Caco-2 (cell line): ENCODE results near the gene BDH1. TPM values are rescaled to one million over a fixed set of nuclear protein-coding genes. Genes with fewer than 3 reads are reported as not detected.

ENCODE experiments used
- BruUV-seq: library from RNA; stranded (reverse); fragments of 400-500 nt; replicated peaks from 2 replicates; lab custom pipeline; 2021; lab: Mats Ljungman, UMichigan
- CTCF ChIA-PET: fragments of 300-600 bp; sonication (Branson Sonifier 250); formaldehyde crosslinking; loops from one replicate; lab custom pipeline; 2022; ENCODE audit warnings: antibody characterized with exemption; lab: Charles Lee
- POLR2A ChIA-PET: fragments of 300-600 bp; sonication (Branson Sonifier 250); formaldehyde crosslinking; loops from one replicate; lab custom pipeline; 2022; ENCODE audit warnings: antibody characterized with exemption; lab: Charles Lee
- DNase-seq, 2 experiments: peaks; one replicate each; pipeline versions ENCODE4 v3.0.0 to v3.0.0-alpha.2; 2020 to 2022
- H3K27me3 ChIP-seq: replicated peaks from 2 replicates; pipeline ENCODE4 v1.6.0; 2011; ENCODE audit warnings: low read length; ENCODE audit not compliant: control insufficient read depth, insufficient read depth
- H3K36me3 ChIP-seq: 2 replicates; pipeline ENCODE4 v1.5.1; 2011; ENCODE audit warnings: low read length; ENCODE audit not compliant: control insufficient read depth, insufficient read depth
- H3K4me1 ChIP-seq: fragments of 250-450 bp; sonication (Bioruptor Pico); 2 replicates; pipeline ENCODE4 v1.5.1; 2020; ENCODE audit warnings: mild to moderate bottlenecking
- H3K4me3 ChIP-seq: 2 replicates; pipeline ENCODE4 v1.5.1; 2011; ENCODE audit warnings: low read depth, mild to moderate bottlenecking, control low read depth, low read length
- H3K9me3 ChIP-seq: fragments of 250-450 bp; sonication (Bioruptor Pico); 2 replicates; pipeline ENCODE4 v1.5.1; 2020; ENCODE audit warnings: mild to moderate bottlenecking, moderate library complexity
- H3K27ac Mint-ChIP-seq: one replicate; pipeline ENCODE4 v1.8.0; 2022; ENCODE audit warnings: mixed read lengths; ENCODE audit not compliant: unreplicated experiment
- H3K27me3 Mint-ChIP-seq: one replicate; pipeline ENCODE4 v1.8.0; 2022; ENCODE audit warnings: mixed read lengths; ENCODE audit not compliant: insufficient read depth, unreplicated experiment
- H3K36me3 Mint-ChIP-seq: one replicate; pipeline ENCODE4 v1.8.0; 2022; ENCODE audit warnings: mild to moderate bottlenecking, mixed read lengths; ENCODE audit not compliant: insufficient read depth, unreplicated experiment
- H3K4me1 Mint-ChIP-seq: one replicate; pipeline ENCODE4 v1.8.0; 2022; ENCODE audit warnings: low read depth, mixed read lengths; ENCODE audit not compliant: unreplicated experiment
- H3K4me3 Mint-ChIP-seq: one replicate; pipeline ENCODE4 v1.8.0; 2022; ENCODE audit warnings: mild to moderate bottlenecking, moderate library complexity, mixed read lengths; ENCODE audit not compliant: unreplicated experiment
- H3K9me3 Mint-ChIP-seq: one replicate; pipeline ENCODE4 v1.8.0; 2022; ENCODE audit warnings: mixed read lengths; ENCODE audit not compliant: unreplicated experiment
- intact Hi-C: fragments of 100-400 bp; cut with micrococcal nuclease; formaldehyde crosslinking; loops from one replicate; pipeline ENCODE4 v1.10.0; 2022; ENCODE audit not compliant: unreplicated experiment
- total RNA-seq: library from RNA; stranded (reverse); gene quantifications from 2 replicates; pipeline ENCODE4 v1.2.3, GENCODE V29; 2022
- TF ChIP-seq, protein P1 (sequence below), 2 experiments: fragments of 200-600 bp in 1 of 2; IDR thresholded peaks; 1 replicate in 1 of 2; 2 replicates in 1 of 2; pipeline versions ENCODE4 v1.5.1 to v1.8.0; 2011 to 2022; ENCODE audit warnings: antibody characterized with exemption in 1 of 2, control low read depth in 1 of 2, inconsistent platforms in 1 of 2, low read depth in 1 of 2, low read length in 1 of 2, mild to moderate bottlenecking in 1 of 2, moderate library complexity in 1 of 2; ENCODE audit not compliant: insufficient read depth in 1 of 2, severe bottlenecking in 1 of 2, unreplicated experiment in 1 of 2

The BDH1 gene
- total RNA-seq, 1 experiment from 2014 or later, result 41.8 TPM

- BruUV-seq, result no TSS peak
- Mint-ChIP-seq H3K4me3 (no peak overlapping the region), H3K36me3 (peaks cover 12% of the 10 kb centered on the region), H3K9me3 (no peaks in the 10 kb centered on the region), H3K27ac (no peak overlapping the region), H3K4me1 (no peaks in the 10 kb centered on the region), H3K27me3 (no peaks in the 10 kb centered on the region)
- POLR2A ChIA-PET, result no interaction called here
- CTCF ChIA-PET, result no interaction called here
- Histone ChIP-seq H3K36me3 (peaks cover 2% of the 10 kb centered on the region; the same call in 1 of the 2 replicates), H3K27me3 (no peaks in the 10 kb centered on the region), H3K9me3 (no peaks in the 10 kb centered on the region), H3K4me3 (no peak overlapping the region), H3K4me1 (peaks cover 4% of the 10 kb centered on the region; the same call in 1 of the 2 replicates)
- no peak for DNase-seq
- intact Hi-C loops, result no loop called here
- TF ChIP-seq, protein P1, sequence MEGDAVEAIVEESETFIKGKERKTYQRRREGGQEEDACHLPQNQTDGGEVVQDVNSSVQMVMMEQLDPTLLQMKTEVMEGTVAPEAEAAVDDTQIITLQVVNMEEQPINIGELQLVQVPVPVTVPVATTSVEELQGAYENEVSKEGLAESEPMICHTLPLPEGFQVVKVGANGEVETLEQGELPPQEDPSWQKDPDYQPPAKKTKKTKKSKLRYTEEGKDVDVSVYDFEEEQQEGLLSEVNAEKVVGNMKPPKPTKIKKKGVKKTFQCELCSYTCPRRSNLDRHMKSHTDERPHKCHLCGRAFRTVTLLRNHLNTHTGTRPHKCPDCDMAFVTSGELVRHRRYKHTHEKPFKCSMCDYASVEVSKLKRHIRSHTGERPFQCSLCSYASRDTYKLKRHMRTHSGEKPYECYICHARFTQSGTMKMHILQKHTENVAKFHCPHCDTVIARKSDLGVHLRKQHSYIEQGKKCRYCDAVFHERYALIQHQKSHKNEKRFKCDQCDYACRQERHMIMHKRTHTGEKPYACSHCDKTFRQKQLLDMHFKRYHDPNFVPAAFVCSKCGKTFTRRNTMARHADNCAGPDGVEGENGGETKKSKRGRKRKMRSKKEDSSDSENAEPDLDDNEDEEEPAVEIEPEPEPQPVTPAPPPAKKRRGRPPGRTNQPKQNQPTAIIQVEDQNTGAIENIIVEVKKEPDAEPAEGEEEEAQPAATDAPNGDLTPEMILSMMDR (IDR thresholded peaks at IDR 0.05; ENCODE audit: insufficient read depth in 1 of 2, low read depth in 1 of 2, low read length in 1 of 2, severe bottlenecking in 1 of 2, unreplicated experiment in 1 of 2), result no peak
These were observed 28.2 kb downstream of the BDH1 start for GRCh38 chr3:197527569-197527968.

DNA sequence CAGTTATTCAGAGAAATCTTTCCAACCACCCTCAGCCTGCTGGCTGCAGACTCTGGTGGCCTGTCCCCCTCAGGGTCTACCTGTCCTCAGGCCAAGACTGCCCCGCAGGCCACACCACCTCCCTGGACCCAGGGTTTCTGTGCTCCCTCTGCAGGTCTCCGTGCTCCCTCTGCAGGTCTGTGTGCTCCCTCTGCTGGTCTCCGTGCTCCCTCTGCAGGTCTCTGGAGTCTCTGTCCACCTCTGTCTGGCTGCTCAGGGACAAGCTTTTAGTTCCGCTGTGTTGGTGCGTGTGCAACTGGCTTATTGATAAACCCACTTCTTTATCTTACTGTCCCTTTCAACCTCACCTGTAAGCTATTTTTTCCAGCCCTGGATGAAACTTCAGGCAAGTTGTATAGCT, 30.1 kb downstream of the BDH1 start:
- Mint-ChIP-seq H3K27me3 (no peaks in the 10 kb centered on the region), H3K27ac (no peak overlapping the region), H3K4me1 (peaks cover 17% of the 10 kb centered on the region), H3K9me3 (no peaks in the 10 kb centered on the region), H3K4me3 (no peak overlapping the region), H3K36me3 (peaks cover 4% of the 10 kb centered on the region)
- Histone ChIP-seq H3K27me3 (no peaks in the 10 kb centered on the region), H3K4me3 (no peak overlapping the region), H3K9me3 (no peaks in the 10 kb centered on the region), H3K4me1 (peaks cover 20% of the 10 kb centered on the region), H3K36me3 (no peaks in the 10 kb centered on the region; the same call in 1 of the 2 replicates)
- TF ChIP-seq, protein P1 (IDR thresholded peaks at IDR 0.05; ENCODE audit: insufficient read depth in 1 of 2, low read depth in 1 of 2, low read length in 1 of 2, severe bottlenecking in 1 of 2, unreplicated experiment in 1 of 2), result no peak
- ChIA-PET CTCF (interaction anchor here (1.0 kb wide), 1 partner anchor 12 kb away, joined by 5 read pairs; no protein-coding TSS in a partner anchor), POLR2A (no interaction called here)
- BruUV-seq, result no TSS peak
- peak in 1 of 2 experiments; percentile 39 for DNase-seq
- intact Hi-C loops, result no loop called here

GRCh38 chr3:197524128-197524527, 31.6 kb downstream of the BDH1 start:
- H3K4me1 Mint-ChIP-seq, result peaks cover 25% of the 10 kb centered on the region

More at GRCh38 chr3:197524128-197524527, 31.6 kb downstream of the BDH1 start:
- POLR2A ChIA-PET, result no interaction called here
- H3K4me3 ChIP-seq, result no peak overlapping the region
- no peaks in the 10 kb centered on the region for H3K9me3 ChIP-seq
- Mint-ChIP-seq H3K9me3 (no peaks in the 10 kb centered on the region), H3K27me3 (no peaks in the 10 kb centered on the region), H3K4me3 (no peak overlapping the region), H3K36me3 (no peaks in the 10 kb centered on the region), H3K27ac (no peak overlapping the region)
- intact Hi-C loops, result no loop called here
- no peaks in the 10 kb centered on the region for H3K27me3 ChIP-seq
- no peak for DNase-seq
- no peaks in the 10 kb centered on the region; the same call in 1 of the 2 replicates for H3K36me3 ChIP-seq
- CTCF ChIA-PET, result no interaction called here
- no TSS peak for BruUV-seq
- H3K4me1 ChIP-seq, result peaks cover 31% of the 10 kb centered on the region
- TF ChIP-seq, protein P1 (IDR thresholded peaks at IDR 0.05; ENCODE audit: insufficient read depth in 1 of 2, low read depth in 1 of 2, low read length in 1 of 2, severe bottlenecking in 1 of 2, unreplicated experiment in 1 of 2), result no peak
